ENCODE results near the gene MPDU1. TPM values are rescaled to one million over a fixed set of nuclear protein-coding genes. Genes with fewer than 3 reads are reported as not detected.

The MPDU1 gene
- total RNA-seq, 6 donors from 2014 or later, result 50.6 to 121 (median 56.2) TPM

- Histone ChIP-seq H3K27me3 (no peaks in the 10 kb centered on the region), H3K4me1 (peaks cover 31 to 45% (median 42%) of the 10 kb centered on the region in 4 donors), H3K36me3 (peaks cover 36 to 65% (median 58%) of the 10 kb centered on the region in 4 donors), H3K9me3 (no peaks in the 10 kb centered on the region), H3K4me3 (peak overlapping the region; percentile 75 to 100 (median 82)), H3K27ac (peak overlapping the region; percentile 97 to 100 (median 98))
- TF ChIP-seq, protein P1, sequence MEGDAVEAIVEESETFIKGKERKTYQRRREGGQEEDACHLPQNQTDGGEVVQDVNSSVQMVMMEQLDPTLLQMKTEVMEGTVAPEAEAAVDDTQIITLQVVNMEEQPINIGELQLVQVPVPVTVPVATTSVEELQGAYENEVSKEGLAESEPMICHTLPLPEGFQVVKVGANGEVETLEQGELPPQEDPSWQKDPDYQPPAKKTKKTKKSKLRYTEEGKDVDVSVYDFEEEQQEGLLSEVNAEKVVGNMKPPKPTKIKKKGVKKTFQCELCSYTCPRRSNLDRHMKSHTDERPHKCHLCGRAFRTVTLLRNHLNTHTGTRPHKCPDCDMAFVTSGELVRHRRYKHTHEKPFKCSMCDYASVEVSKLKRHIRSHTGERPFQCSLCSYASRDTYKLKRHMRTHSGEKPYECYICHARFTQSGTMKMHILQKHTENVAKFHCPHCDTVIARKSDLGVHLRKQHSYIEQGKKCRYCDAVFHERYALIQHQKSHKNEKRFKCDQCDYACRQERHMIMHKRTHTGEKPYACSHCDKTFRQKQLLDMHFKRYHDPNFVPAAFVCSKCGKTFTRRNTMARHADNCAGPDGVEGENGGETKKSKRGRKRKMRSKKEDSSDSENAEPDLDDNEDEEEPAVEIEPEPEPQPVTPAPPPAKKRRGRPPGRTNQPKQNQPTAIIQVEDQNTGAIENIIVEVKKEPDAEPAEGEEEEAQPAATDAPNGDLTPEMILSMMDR (IDR thresholded peaks at IDR 0.05), result peak in 3 of 6 experiments; percentile 8 to 27 (median 25)
- TF ChIP-seq POLR2AphosphoS5 (IDR thresholded peaks at IDR 0.05), result peak; percentile 98 to 99
- TF ChIP-seq EP300 (IDR thresholded peaks at IDR 0.05), result no peak
- peak; percentile 87 to 99 (median 97) for TF ChIP-seq POLR2A (IDR thresholded peaks at IDR 0.05)
- peak; percentile 96 to 97 for ATAC-seq (ENCODE audit: low FRiP score in 2 of 2)
- peak; percentile 99 for DNase-seq
- 0% methylated on average over 33 to 41 of the region's 73 CpGs for WGBS, 2 donors
Observed at GRCh38 chr17:7572588-7573323, 10.9 kb upstream of the MPDU1 start.

DNA sequence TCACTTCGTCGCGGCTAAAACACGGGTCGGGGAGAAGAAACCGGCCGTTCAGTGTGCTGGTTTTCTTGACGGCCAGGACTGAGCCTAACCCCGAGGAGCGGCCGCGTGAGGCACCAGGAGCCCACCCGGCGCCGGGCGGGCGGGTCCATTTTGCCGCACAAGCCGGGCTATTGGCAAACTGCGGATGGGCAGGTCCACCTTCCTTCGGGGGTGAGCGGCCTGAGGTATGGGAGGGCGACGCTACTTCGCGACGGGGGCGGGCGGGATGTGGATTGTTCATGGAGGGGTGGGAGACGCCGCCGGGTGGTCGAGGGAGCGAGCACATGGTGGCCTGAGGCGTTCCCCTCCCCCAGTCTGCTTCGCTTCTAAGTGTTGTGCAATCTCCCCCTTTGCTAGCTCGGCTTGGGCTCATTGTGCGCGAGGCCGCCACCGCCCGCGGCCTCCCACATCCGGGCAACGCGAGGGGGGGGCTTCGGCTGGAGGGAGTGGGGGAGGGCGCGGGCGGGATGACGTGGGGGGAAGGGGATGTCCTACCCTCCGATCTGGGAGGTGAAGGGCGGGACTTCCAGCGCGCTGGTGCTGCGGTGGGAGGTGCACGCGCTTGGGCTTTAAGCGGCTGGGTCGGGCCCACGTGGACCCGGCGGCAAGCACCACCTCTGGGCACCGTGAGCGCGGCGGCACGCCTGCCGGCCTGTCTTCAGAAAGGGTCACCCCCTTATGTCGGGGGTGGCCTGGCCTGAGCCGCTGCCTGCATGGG, 10.2 kb upstream of the MPDU1 start:
- peaks cover 42 to 71% (median 62%) of the 10 kb centered on the region in 4 donors for H3K36me3 ChIP-seq
- TF ChIP-seq POLR2A (IDR thresholded peaks at IDR 0.05) (peak in 1 of 4 donors; percentile 44), EP300 (IDR thresholded peaks at IDR 0.05) (peak in 1 of 4 donors; percentile 89), POLR2AphosphoS5 (IDR thresholded peaks at IDR 0.05) (peak; percentile 94 to 96)
- TF ChIP-seq, protein P1 (IDR thresholded peaks at IDR 0.05), result peak in 1 of 6 experiments; percentile 5
- DNase-seq, result peak; percentile 92 to 96
- H3K4me1 ChIP-seq, result peaks cover 35 to 53% (median 45%) of the 10 kb centered on the region in 4 donors
- H3K9me3 ChIP-seq, result no peaks in the 10 kb centered on the region
- no peaks in the 10 kb centered on the region for H3K27me3 ChIP-seq
- peak overlapping the region; percentile 75 to 100 (median 82) for H3K4me3 ChIP-seq
- H3K27ac ChIP-seq, result peak overlapping the region; percentile 97 to 100 (median 98)
- ATAC-seq (ENCODE audit: low FRiP score in 2 of 2), result peak; percentile 83 to 90
- 0% methylated on average over 12 to 42 of the region's 71 CpGs for WGBS, 2 donors

- peak overlapping the region; percentile 75 to 100 (median 82) for H3K4me3 ChIP-seq
- peak overlapping the region; percentile 97 to 100 (median 98) for H3K27ac ChIP-seq
- TF ChIP-seq POLR2AphosphoS5 (IDR thresholded peaks at IDR 0.05) (peak in 1 of 2 donors; percentile 6), POLR2A (IDR thresholded peaks at IDR 0.05) (no peak)
- TF ChIP-seq, protein P1 (IDR thresholded peaks at IDR 0.05), result no peak
- H3K36me3 ChIP-seq, result peaks cover 44 to 73% (median 62%) of the 10 kb centered on the region in 4 donors
- no peak for DNase-seq
- 24 to 31% methylated on average over 14 to 15 of the region's 15 CpGs for WGBS, 2 donors
- H3K27me3 ChIP-seq, result no peaks in the 10 kb centered on the region
- ATAC-seq (ENCODE audit: low FRiP score in 2 of 2), result no peak
- peaks cover 44 to 61% (median 53%) of the 10 kb centered on the region in 4 donors for H3K4me1 ChIP-seq
- H3K9me3 ChIP-seq, result no peaks in the 10 kb centered on the region
Observed at GRCh38 chr17:7574176-7574953, 9.3 kb upstream of the MPDU1 start.

DNA sequence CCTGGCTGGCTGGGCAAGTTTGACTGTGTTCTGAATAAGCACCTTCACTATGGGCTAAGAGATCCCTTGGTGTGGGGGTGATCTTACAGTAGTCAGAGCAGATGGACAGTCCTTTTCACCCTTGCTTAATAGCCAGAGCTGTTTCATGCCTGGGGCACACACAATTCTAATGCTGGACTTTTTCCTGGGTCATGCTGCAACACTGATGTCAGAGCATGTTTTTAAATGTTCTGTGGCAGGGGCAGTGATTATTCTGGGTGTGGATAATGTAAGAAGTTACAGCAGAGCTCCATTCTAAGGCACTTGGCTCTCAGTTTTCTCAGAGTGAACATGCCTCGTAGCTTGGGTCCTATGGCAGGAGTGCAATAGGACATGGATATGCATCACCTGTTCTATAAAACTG, 8.2 kb upstream of the MPDU1 start:
- DNase-seq (no peak), ATAC-seq (ENCODE audit: low FRiP score in 2 of 2) (no peak)
- TF ChIP-seq EP300 (IDR thresholded peaks at IDR 0.05) (no peak), POLR2A (IDR thresholded peaks at IDR 0.05) (no peak), POLR2AphosphoS5 (IDR thresholded peaks at IDR 0.05) (no peak)
- H3K36me3 ChIP-seq, result peaks cover 44 to 63% (median 57%) of the 10 kb centered on the region in 4 donors
- 82% methylated on average over 1 of the region's 1 CpG; no CpG with 5 or more reads in 1 of the 2 donors for WGBS, 2 donors
- no peaks in the 10 kb centered on the region for H3K9me3 ChIP-seq
- no peaks in the 10 kb centered on the region for H3K27me3 ChIP-seq
- H3K4me3 ChIP-seq, result peak overlapping the region in 1 of 4 donors; percentile 75
- peak overlapping the region in 2 of 4 donors; percentile 34 to 97 for H3K27ac ChIP-seq
- H3K4me1 ChIP-seq, result peaks cover 55 to 71% (median 64%) of the 10 kb centered on the region in 4 donors
